PC-9 (cell line): ENCODE data around the gene B9D1. TPM values are rescaled to one million over a fixed set of nuclear protein-coding genes. Genes with fewer than 3 reads are reported as not detected.

Source experiments
- BruUV-seq: library from RNA; stranded (reverse); fragments of 400-500 nt; replicated peaks from 2 replicates; lab custom pipeline; 2021; lab: Mats Ljungman, UMichigan
- CTCF ChIA-PET: fragments of 300-600 bp; sonication (Branson Sonifier 250); formaldehyde crosslinking; loops from one replicate; lab custom pipeline; 2022; ENCODE audit warnings: antibody characterized with exemption; lab: Charles Lee
- POLR2A ChIA-PET: fragments of 300-600 bp; sonication (Branson Sonifier 250); formaldehyde crosslinking; loops from one replicate; lab custom pipeline; 2022; ENCODE audit warnings: antibody characterized with exemption; ENCODE audit not compliant: unreplicated experiment; lab: Charles Lee
- DNase-seq, 2 experiments: peaks; one replicate each; pipeline versions ENCODE4 v3.0.0 to v3.0.0-alpha.2; 2015 to 2022; ENCODE audit warnings: mixed read lengths in 1 of 2
- H2AFZ ChIP-seq: fragments of 200-600 bp; sonication (generic); 2 replicates; pipeline ENCODE4 v1.8.1; 2017; ENCODE audit warnings: antibody characterized with exemption
- H3F3A ChIP-seq: fragments of 200-600 bp; sonication (generic); 2 replicates; pipeline ENCODE4 v1.8.1; 2017; ENCODE audit warnings: antibody characterized with exemption, mild to moderate bottlenecking, low read depth; ENCODE audit not compliant: insufficient read depth
- H3K27ac ChIP-seq: fragments of 200-600 bp; sonication (generic); 2 replicates; pipeline ENCODE4 v1.6.1; 2016; ENCODE audit warnings: mixed run types
- H3K27me3 ChIP-seq: fragments of 200-600 bp; sonication (generic); 2 replicates; pipeline ENCODE4 v1.6.1; 2016; ENCODE audit warnings: low read depth, mixed run types; ENCODE audit not compliant: insufficient read depth
- H3K36me3 ChIP-seq: fragments of 200-600 bp; sonication (generic); 2 replicates; pipeline ENCODE4 v1.6.1; 2016; ENCODE audit warnings: low read depth, mixed run types
- H3K4me1 ChIP-seq: fragments of 200-600 bp; sonication (generic); replicated peaks from 2 replicates; pipeline ENCODE4 v1.6.1; 2016; ENCODE audit warnings: mixed run types; ENCODE audit not compliant: insufficient read depth
- H3K4me2 ChIP-seq: fragments of 200-600 bp; sonication (generic); 2 replicates; pipeline ENCODE4 v1.6.1; 2017; ENCODE audit warnings: mixed run types
- H3K4me3 ChIP-seq: fragments of 200-600 bp; sonication (generic); 2 replicates; pipeline ENCODE4 v1.6.1; 2016; ENCODE audit warnings: mixed run types
- H3K79me2 ChIP-seq: fragments of 200-600 bp; sonication (generic); 2 replicates; pipeline ENCODE4 v1.6.1; 2017; ENCODE audit warnings: low read depth, mixed run types
- H3K9me2 ChIP-seq: fragments of 200-600 bp; sonication (generic); 2 replicates; pipeline ENCODE4 v1.8.1; 2017; ENCODE audit warnings: mild to moderate bottlenecking; ENCODE audit not compliant: insufficient read depth
- H3K9me3 ChIP-seq: fragments of 200-600 bp; sonication (generic); 2 replicates; pipeline ENCODE4 v1.8.1; 2016; ENCODE audit warnings: low read depth; ENCODE audit not compliant: insufficient read depth
- H4K20me1 ChIP-seq: fragments of 200-600 bp; sonication (generic); 2 replicates; pipeline ENCODE4 v1.8.1; 2017; ENCODE audit not compliant: insufficient read depth
- EZH2 ChIP-seq: fragments of 200-600 bp; sonication (generic); IDR thresholded peaks from 2 replicates; pipeline ENCODE4 v1.8.0; 2017; ENCODE audit warnings: antibody characterized with exemption, low read depth
- intact Hi-C: fragments of 100-400 bp; cut with micrococcal nuclease; formaldehyde crosslinking; loops from one replicate; pipeline ENCODE4 v1.10.0; 2022; ENCODE audit not compliant: unreplicated experiment
- total RNA-seq: library from RNA; stranded (reverse); gene quantifications from 2 replicates; pipeline ENCODE4 v1.2.3, GENCODE V29; 2021
- TF ChIP-seq, protein P1 (sequence below): fragments of 200-600 bp; sonication (generic); conservative IDR thresholded peaks from 2 replicates; pipeline ENCODE4 v1.6.1; 2017; ENCODE audit warnings: mixed run types, antibody characterized with exemption, mild to moderate bottlenecking, moderate library complexity

B9D1 gene
- total RNA-seq, 1 experiment from 2014 or later: 40.2 TPM

DNA sequence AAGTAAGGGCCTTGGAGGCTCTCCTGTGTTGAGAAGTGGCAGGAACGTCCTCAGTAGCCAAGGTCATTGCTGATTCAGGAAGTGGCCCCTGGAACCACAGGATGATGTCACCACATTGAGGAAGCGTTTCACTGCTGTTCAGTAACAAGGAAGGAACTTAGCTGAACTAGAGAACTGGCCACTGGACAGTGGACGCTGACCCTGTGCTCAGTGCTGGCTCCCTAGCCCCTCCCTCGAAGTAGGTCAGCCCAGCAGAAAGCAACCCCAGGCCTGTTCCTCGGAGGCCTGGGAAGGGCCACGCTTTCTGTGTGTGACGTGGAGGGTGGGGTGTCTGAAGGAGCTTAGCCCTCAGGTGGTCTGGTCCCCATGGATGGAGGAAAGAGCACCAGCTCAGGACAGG is 58.3 kb downstream of the B9D1 start:
- Histone ChIP-seq H3K4me2 (no peak overlapping the region), H3K9me3 (no peaks in the 10 kb centered on the region), H2AFZ (no peak overlapping the region), H3K4me1 (no peaks in the 10 kb centered on the region), H3K27me3 (no peaks in the 10 kb centered on the region), H3K27ac (no peak overlapping the region), H3K4me3 (no peak overlapping the region), H3K36me3 (no peaks in the 10 kb centered on the region), H3K9me2 (no peaks in the 10 kb centered on the region), H3K79me2 (no peaks in the 10 kb centered on the region), H3F3A (no peaks in the 10 kb centered on the region; the same call in 1 of the 2 replicates), H4K20me1 (peaks cover 30% of the 10 kb centered on the region)
- intact Hi-C loops: no loop called here
- DNase-seq: no peak
- BruUV-seq: no TSS peak
- POLR2A ChIA-PET: no interaction called here
- CTCF ChIA-PET: no interaction called here
- TF ChIP-seq, protein P1, sequence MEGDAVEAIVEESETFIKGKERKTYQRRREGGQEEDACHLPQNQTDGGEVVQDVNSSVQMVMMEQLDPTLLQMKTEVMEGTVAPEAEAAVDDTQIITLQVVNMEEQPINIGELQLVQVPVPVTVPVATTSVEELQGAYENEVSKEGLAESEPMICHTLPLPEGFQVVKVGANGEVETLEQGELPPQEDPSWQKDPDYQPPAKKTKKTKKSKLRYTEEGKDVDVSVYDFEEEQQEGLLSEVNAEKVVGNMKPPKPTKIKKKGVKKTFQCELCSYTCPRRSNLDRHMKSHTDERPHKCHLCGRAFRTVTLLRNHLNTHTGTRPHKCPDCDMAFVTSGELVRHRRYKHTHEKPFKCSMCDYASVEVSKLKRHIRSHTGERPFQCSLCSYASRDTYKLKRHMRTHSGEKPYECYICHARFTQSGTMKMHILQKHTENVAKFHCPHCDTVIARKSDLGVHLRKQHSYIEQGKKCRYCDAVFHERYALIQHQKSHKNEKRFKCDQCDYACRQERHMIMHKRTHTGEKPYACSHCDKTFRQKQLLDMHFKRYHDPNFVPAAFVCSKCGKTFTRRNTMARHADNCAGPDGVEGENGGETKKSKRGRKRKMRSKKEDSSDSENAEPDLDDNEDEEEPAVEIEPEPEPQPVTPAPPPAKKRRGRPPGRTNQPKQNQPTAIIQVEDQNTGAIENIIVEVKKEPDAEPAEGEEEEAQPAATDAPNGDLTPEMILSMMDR: no peak
- no peak for TF ChIP-seq EZH2

DNA sequence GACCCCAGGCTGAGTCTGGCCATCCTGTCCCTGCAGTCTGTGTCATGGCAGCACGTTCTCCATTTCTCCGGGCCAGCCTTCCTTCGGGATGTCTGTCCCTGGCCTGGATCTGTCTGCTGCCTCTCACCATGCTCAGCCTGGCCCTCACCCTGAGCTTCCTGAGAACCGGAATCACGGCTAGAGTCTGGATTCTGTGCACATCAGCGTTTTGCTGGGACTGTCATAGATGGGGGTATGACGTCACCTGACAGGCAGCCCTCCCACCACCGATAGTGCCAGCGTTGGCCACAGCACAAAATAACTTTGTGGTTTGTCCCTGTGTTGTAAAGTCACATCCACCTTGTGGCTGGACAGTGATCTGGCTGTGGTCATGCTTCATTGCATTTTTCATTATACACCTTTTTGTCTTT is 59.2 kb downstream of the B9D1 start:
- CTCF ChIA-PET: no interaction called here

DNA sequence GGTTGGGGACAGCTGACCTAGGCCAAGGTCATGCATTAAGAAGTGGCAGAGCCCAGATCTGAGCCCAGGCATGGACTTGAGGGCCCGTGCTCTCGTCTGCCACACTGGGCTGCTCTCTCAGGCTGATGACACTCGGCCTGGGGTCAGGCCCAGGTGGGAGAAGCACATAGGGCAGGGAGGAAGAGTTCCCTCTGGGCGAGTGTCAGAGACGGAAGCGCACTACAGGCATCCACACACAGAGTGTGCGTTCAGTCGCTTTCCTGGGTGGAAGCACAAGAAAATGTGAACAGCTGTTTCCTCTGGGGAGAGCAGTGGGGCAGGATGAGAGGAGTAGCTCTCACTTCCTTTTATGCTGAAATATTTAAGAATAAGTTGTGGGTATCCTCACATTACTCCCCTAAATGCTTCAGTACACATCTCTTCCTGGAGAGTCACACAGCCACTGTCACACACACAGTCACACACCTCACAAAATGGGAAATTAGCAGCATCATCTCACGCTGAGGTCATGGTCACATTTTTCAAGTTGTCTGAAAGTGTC is 59.7 kb downstream of the B9D1 start:
- Histone ChIP-seq H3K9me3 (no peaks in the 10 kb centered on the region), H4K20me1 (peaks cover 30% of the 10 kb centered on the region), H3K4me3 (no peak overlapping the region), H3K27ac (no peak overlapping the region), H3K4me2 (no peak overlapping the region), H3K9me2 (no peaks in the 10 kb centered on the region), H3K36me3 (no peaks in the 10 kb centered on the region), H2AFZ (no peak overlapping the region), H3K79me2 (no peaks in the 10 kb centered on the region), H3K27me3 (no peaks in the 10 kb centered on the region), H3F3A (no peaks in the 10 kb centered on the region; the same call in 1 of the 2 replicates), H3K4me1 (no peaks in the 10 kb centered on the region)
- no peak for DNase-seq
- BruUV-seq: no TSS peak
- TF ChIP-seq, protein P1: no peak
- no peak for TF ChIP-seq EZH2
- CTCF ChIA-PET: no interaction called here
- intact Hi-C loops: no loop called here
- POLR2A ChIA-PET: no interaction called here

More for the DNA sequence above, 59.2 kb downstream of the B9D1 start:
- intact Hi-C loops: no loop called here
- Histone ChIP-seq H3K79me2 (no peaks in the 10 kb centered on the region), H3K27me3 (no peaks in the 10 kb centered on the region), H2AFZ (no peak overlapping the region), H3K36me3 (no peaks in the 10 kb centered on the region), H3K27ac (no peak overlapping the region), H3K4me2 (no peak overlapping the region), H3K9me2 (no peaks in the 10 kb centered on the region), H3F3A (no peaks in the 10 kb centered on the region; the same call in 1 of the 2 replicates), H3K4me1 (no peaks in the 10 kb centered on the region), H3K9me3 (no peaks in the 10 kb centered on the region), H3K4me3 (no peak overlapping the region), H4K20me1 (peaks cover 30% of the 10 kb centered on the region)
- DNase-seq: no peak
- no peak for TF ChIP-seq EZH2
- TF ChIP-seq, protein P1: no peak
- POLR2A ChIA-PET: no interaction called here
- BruUV-seq: no TSS peak
